ENCODE data around the gene LSM12. TPM values are rescaled to one million over a fixed set of nuclear protein-coding genes. Genes with fewer than 3 reads are reported as not detected.
"Not testable (repeated sequence)": the region's sequence is repeated elsewhere in the genome, so short reads cannot be mapped to it uniquely, and the experiment has no call there.

The LSM12 gene
- total RNA-seq, 1 donor from 2014 or later = 41.8 TPM

DNA sequence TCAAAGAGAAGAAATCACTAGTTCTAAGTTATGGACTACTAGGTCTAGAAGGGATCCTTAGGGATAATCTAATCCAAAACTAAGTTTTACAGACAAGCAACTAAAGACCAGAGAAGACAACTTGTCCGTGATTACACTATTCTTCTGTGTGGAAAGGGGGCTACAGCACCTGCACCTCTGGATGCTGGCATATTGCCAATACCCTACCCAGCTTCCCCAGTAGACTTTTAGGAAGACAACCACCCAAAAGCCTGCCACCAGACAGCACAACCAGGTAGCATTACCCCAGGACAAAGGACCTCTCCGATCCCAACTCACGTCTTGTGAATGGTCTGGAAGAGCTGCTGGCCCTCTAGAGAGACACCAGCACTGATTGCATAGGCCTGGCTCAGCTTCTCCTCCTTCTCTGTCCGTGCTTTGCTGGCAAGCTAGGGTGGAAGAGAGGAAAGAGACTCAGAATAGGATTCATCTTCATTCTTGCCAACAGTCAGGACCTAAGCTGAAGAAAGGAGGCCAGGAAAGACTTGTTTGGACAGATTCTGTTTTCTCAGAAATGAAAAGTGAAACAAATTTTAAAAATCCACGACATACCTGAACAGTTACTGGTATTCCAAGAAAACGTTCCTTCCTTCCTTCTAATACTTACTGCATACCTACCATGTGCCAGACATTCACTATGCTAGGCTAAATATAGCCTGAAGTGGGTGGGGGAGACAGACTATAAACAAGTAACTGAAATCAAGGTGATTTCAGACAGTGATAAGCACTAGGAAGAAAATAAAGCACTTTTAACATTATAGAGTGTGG is 26.4 kb downstream of the LSM12 start:
- ATAC-seq = peak; percentile 43

DNA sequence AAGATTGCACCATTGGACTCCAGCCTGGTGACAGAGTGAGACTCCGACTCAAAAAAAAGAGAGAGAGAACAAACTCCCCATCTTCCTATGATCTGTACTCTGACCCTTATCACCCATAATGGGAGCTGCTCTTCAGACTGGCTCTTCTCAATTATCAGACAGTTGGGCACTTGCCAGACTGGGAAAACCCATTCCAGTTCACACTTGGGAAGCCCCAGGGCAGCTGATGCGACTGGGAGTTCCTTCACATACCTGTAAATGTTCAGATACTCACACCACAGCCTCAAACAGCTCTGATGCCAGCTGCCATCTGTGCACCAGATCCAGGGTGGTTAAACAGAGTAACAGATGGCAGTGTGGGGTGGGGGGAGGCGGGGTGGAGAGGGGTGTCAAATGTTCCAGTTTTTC is 27.9 kb downstream of the LSM12 start:
- no peak for ATAC-seq

GRCh38 chr17:44037471-44037870 is 29.0 kb downstream of the LSM12 start:
- ATAC-seq = no peak

GRCh38 chr17:44034688-44035087 is 31.8 kb downstream of the LSM12 start:
- ATAC-seq = not testable (repeated sequence)

DNA sequence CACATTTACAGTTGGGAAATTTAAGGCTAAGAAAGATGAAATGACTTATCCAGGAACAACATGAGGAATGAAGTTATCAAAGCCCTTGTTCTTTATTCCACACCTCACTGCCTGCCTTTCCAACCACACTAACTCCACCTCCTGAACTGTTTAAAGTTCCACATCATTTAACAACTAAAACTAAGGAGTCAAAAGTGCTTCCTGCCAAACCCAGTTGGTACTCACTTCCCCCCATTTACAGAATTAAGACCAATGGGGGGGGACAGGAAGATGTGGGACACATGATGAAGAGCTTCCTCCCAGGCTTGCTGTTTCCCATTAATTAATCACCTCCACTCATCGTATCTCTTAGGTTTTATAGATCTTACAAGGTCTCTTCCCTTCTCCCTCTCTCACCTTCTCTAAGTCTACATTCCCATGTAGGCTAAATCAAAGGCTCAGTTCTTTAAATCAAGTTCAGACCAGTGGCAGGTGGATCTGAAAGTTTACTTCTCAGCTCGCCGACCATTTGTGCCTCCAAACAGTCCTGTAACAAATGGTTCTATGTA is 32.5 kb downstream of the LSM12 start:
- ATAC-seq = no peak

GRCh38 chr17:44030482-44030881 is 36.0 kb downstream of the LSM12 start:
- no peak for ATAC-seq

GRCh38 chr17:44029736-44030135 is 36.7 kb downstream of the LSM12 start:
- ATAC-seq = no peak

GRCh38 chr17:44024853-44025252 is 41.6 kb downstream of the LSM12 start:
- ATAC-seq = no peak

DNA sequence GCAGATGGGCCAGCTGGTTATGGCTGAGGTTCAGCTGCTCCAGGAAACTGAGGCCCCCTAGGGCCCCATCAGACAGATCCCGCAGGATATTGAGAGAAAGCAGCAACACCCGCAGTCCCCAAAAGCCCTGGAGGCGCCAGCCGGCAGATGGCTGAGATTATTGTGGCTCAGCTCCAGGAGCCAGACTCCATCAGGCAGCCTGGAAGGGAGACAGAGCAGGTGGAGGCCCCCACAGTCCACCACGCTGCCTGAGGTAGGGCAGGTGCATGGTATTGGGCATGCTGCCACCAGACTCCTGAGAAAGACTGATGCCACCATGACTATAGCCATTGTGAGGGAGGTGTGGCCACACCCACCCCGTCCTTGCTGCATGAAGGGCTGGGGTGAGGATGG is 42.2 kb downstream of the LSM12 start:
- peak; percentile 30 for ATAC-seq

- peak; percentile 22 for ATAC-seq
Observed at GRCh38 chr17:44023545-44024270, 42.8 kb downstream of the LSM12 start.

DNA sequence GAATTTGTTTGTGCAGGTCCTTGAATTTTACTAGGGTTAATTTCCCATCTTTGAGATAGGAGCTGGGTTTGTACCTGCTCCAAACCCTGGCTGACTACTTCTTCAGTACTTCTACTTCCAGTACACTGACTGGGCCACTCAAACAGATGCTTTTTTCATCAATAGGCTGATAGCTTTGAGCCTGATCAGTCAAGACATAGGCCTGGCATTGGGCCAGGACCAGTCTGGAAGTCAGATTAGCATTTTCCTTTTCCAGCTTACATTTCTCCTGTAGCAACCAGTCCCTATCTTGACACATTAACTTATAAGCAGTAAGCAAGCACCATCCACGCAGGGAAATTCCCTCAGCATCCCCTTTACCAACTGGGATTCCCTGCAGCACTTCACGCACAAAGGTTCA is 44.2 kb downstream of the LSM12 start:
- no peak for ATAC-seq

DNA sequence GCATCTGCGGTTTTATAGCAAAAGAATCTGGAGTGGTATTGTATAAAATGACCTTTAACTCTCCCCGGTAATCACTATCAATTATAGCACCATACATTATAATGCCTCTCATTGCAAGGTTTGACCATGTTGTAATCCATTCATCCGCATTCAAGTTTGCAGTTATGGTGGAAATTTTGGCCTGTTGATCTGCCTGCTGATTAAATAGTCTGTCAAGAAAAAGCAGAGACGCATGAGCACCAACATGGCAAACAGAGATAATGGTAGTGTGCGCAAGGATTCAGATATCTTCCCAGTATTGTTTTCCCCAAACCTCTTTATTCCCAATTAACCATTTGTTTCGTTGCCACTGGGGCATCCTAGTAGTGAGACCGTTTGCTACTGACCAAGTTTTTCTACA is 45.2 kb downstream of the LSM12 start:
- ATAC-seq = not testable (repeated sequence)

GRCh38 chr17:44014437-44015172 is 51.9 kb downstream of the LSM12 start, which contains the start of gene TMEM101:
TSS of gene TMEM101 (minus strand) at chr17:44014963. CDS start at chr17:44014952, 11 bp downstream.
- ATAC-seq = peak; percentile 84

- peak; percentile 3 for ATAC-seq
Observed at GRCh38 chr17:44014133-44014436, 52.4 kb downstream of the LSM12 start.

DNA sequence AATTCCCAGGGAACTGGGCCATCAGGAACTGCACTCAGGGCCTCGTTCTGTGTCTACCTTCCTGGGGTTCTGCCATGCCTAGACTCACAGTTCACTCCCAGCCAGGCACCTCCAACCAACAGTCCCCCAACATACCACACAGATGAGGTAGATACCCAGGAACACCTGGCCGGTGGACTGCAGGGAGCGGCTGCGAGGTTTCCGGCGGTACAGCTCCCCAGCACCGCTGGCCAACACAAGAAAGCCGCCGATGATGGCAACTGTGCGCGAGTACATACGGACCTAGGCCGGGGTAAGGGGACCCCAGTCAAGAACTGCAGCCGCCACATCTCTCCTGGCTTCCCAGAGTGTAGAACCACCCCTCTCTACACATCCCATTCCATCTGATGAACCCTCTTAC is 53.6 kb downstream of the LSM12 start:
- no peak for ATAC-seq

DNA sequence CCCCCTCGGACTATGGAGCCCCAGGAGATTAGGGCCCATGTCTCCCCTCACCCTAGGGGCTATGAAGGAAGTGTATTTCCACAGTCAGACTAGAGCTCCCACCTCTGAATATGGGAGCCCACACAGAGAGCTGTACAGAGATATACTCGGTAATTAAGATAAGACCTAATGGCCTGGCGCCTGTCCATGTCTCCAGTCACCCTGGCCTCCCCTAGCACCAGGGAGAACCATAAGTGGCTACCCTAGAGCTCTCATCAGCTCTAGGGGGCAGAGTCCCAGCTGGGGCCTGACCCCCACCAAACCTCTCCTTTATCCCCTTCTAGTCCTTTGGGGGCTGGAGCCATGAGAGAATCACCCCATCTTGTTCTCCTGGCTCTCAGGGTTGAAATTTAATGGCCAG is 54.1 kb downstream of the LSM12 start:
- ATAC-seq = no peak

DNA sequence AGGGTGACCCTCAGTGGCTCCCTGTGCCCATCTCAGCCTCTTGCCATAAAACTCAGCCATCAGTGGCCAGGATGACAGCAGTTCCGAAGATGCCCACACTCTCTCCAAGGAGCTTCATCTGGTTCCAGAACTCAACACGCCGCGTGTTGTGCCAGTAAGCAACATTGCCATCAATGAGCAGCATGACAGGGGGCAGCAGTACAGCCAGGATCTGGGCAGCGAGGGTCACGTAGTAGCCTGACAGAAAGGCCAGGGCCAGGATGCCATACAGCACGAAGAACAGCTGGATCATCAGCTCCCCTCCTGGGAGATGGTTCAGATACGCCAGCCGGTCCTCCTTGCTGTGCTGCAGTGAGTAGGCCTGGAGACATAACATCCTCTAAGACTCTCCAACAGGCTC is 54.6 kb downstream of the LSM12 start:
- ATAC-seq = no peak

GRCh38 chr17:44010966-44011647 is 55.4 kb downstream of the LSM12 start:
- no peak for ATAC-seq

- no peak for ATAC-seq
Observed at GRCh38 chr17:44008205-44008909, 58.1 kb downstream of the LSM12 start.

GRCh38 chr17:44007346-44008204 is 58.9 kb downstream of the LSM12 start:
- no peak for ATAC-seq

Measured in esophagus mucosa (tissue), 1 donor.